Neural cell (in vitro differentiated cells): ENCODE measurements around the gene GDF11. TPM values are rescaled to one million over a fixed set of nuclear protein-coding genes. Genes with fewer than 3 reads are reported as not detected.

Experiments used
- H2AFZ ChIP-seq: fragments of 200-600, 300-800 bp; sonication (generic), shearing (Covaris generic); 2 replicates; pipeline ENCODE4 v1.6.0; 2014; ENCODE audit warnings: low read depth, mild to moderate bottlenecking, antibody characterized with exemption, low read length, moderate library complexity
- H3F3A ChIP-seq: fragments of 200-600 bp; shearing (Covaris generic); 2 replicates; pipeline ENCODE4 v1.6.1; 2016; ENCODE audit warnings: mild to moderate bottlenecking, moderate library complexity, mixed read lengths, antibody characterized with exemption, low read length; ENCODE audit not compliant: insufficient read depth, poor library complexity, severe bottlenecking
- H3K27ac ChIP-seq: fragments of 200-600, 300-800 bp; sonication (generic), shearing (Covaris generic); 2 replicates; pipeline ENCODE4 v1.5.1; 2014; ENCODE audit warnings: mild to moderate bottlenecking, low read length, moderate library complexity
- H3K27me3 ChIP-seq: fragments of 300-800, 200-600 bp; sonication (generic), shearing (Covaris generic); 2 replicates; pipeline ENCODE4 v1.6.0; 2014; ENCODE audit warnings: mild to moderate bottlenecking, low read depth, low read length, moderate library complexity; ENCODE audit not compliant: insufficient read depth
- H3K36me3 ChIP-seq: fragments of 300-800, 200-600 bp; sonication (generic), shearing (Covaris generic); 2 replicates; pipeline ENCODE4 v1.5.1; 2014; ENCODE audit warnings: mild to moderate bottlenecking, antibody characterized with exemption, low read length, moderate library complexity; ENCODE audit not compliant: insufficient read depth
- H3K4me2 ChIP-seq: fragments of 300-800, 200-600 bp; sonication (generic), shearing (Covaris generic); 2 replicates; pipeline ENCODE4 v1.6.0; 2014; ENCODE audit warnings: mild to moderate bottlenecking, low read length
- H3K4me3 ChIP-seq: fragments of 300-800, 200-600 bp; sonication (generic), shearing (Covaris generic); 2 replicates; pipeline ENCODE4 v1.5.1; 2014; ENCODE audit warnings: mild to moderate bottlenecking, low read length, moderate library complexity
- H3K79me2 ChIP-seq: fragments of 200-600 bp; shearing (Covaris generic); replicated peaks from 2 replicates; pipeline ENCODE4 v1.6.0; 2014; ENCODE audit warnings: mild to moderate bottlenecking, low read length, moderate library complexity; ENCODE audit not compliant: insufficient read depth
- H3K9ac ChIP-seq: fragments of 300-800, 200-600 bp; sonication (generic), shearing (Covaris generic); 2 replicates; pipeline ENCODE4 v1.6.1; 2016; ENCODE audit warnings: mild to moderate bottlenecking, low read length, mixed read lengths
- H3K9me2 ChIP-seq: fragments of 200-600 bp; shearing (Covaris generic); 2 replicates; pipeline ENCODE4 v1.6.1; 2016; ENCODE audit warnings: mild to moderate bottlenecking, low read length, mixed read lengths; ENCODE audit not compliant: insufficient read depth
- H3K9me3 ChIP-seq: fragments of 200-600, 300-800 bp; sonication (generic), shearing (Covaris generic); 2 replicates; pipeline ENCODE4 v1.6.1; 2016; ENCODE audit warnings: mild to moderate bottlenecking, mixed run types, low read length, moderate library complexity, mixed read lengths
- H4K20me1 ChIP-seq: fragments of 200-600 bp; shearing (Covaris generic); 2 replicates; pipeline ENCODE4 v1.6.1; 2016; ENCODE audit warnings: mild to moderate bottlenecking, mixed run types; ENCODE audit not compliant: insufficient read depth
- CTCF ChIP-seq: fragments of 450-650 bp; IDR thresholded peaks from 2 replicates; pipeline ENCODE4 v1.5.1; 2014; ENCODE audit warnings: antibody characterized with exemption, mild to moderate bottlenecking, moderate library complexity; ENCODE audit not compliant: poor library complexity, severe bottlenecking
- EP300 ChIP-seq: fragments of 450-650 bp; conservative IDR thresholded peaks from 2 replicates; pipeline ENCODE4 v1.6.1; 2014; ENCODE audit warnings: antibody characterized with exemption, mild to moderate bottlenecking, moderate library complexity; ENCODE audit not compliant: poor library complexity, severe bottlenecking
- EZH2 ChIP-seq: fragments of 200-600, 300-800 bp; shearing (Covaris generic), sonication (generic); IDR thresholded peaks from 2 replicates; pipeline ENCODE4 v1.6.1; 2014; ENCODE audit warnings: antibody characterized with exemption, low read length, borderline replicate concordance, mild to moderate bottlenecking; ENCODE audit not compliant: insufficient read depth, poor library complexity, severe bottlenecking
- MXI1 ChIP-seq: fragments of 450-650 bp; conservative IDR thresholded peaks from 2 replicates; pipeline ENCODE4 v1.6.1; 2014; ENCODE audit warnings: antibody characterized with exemption, mild to moderate bottlenecking; ENCODE audit not compliant: poor library complexity, severe bottlenecking
- POLR2AphosphoS5 ChIP-seq: IDR thresholded peaks from 2 replicates; pipeline ENCODE4 v1.6.1; 2012
- RAD21 ChIP-seq: fragments of 450-650 bp; conservative IDR thresholded peaks from 2 replicates; pipeline ENCODE4 v1.6.1; 2014; ENCODE audit warnings: antibody characterized with exemption, mild to moderate bottlenecking, moderate library complexity
- REST ChIP-seq: IDR thresholded peaks from 2 replicates; pipeline ENCODE4 v1.6.1; 2012; ENCODE audit warnings: borderline replicate concordance
- SMC3 ChIP-seq: fragments of 450-650 bp; conservative IDR thresholded peaks from 2 replicates; pipeline ENCODE4 v1.6.1; 2014; ENCODE audit warnings: antibody characterized with exemption, mild to moderate bottlenecking, moderate library complexity; ENCODE audit not compliant: poor library complexity
- TAF1 ChIP-seq: IDR thresholded peaks from 2 replicates; pipeline ENCODE4 v1.6.1; 2012; ENCODE audit warnings: low read depth
- polyA plus RNA-seq: library from polyadenylated mRNA; depleted of rRNA; stranded (reverse); fragments of >200 nt; gene quantifications from 2 replicates; pipeline ENCODE4 v1.2.3, GENCODE V29; 2014

Gene GDF11
- polyA plus RNA-seq, 1 donor from 2014 or later, result 16.0 TPM

GRCh38 chr12:55715169-55715764 lies 27.7 kb upstream of the GDF11 start:
- Histone ChIP-seq H3K4me2 (peak overlapping the region; percentile 74), H2AFZ (peak overlapping the region; percentile 96), H3F3A (no peaks in the 10 kb centered on the region), H3K9me2 (no peaks in the 10 kb centered on the region), H3K79me2 (peaks cover 7% of the 10 kb centered on the region), H4K20me1 (no peaks in the 10 kb centered on the region), H3K4me3 (peak overlapping the region; percentile 80), H3K27me3 (no peaks in the 10 kb centered on the region), H3K27ac (peak overlapping the region; percentile 70), H3K9me3 (no peaks in the 10 kb centered on the region), H3K36me3 (no peaks in the 10 kb centered on the region), H3K9ac (peak overlapping the region; percentile 83)
- TF ChIP-seq MXI1 (no peak), REST (no peak), CTCF (no peak), SMC3 (no peak), EZH2 (no peak), RAD21 (no peak), POLR2AphosphoS5 (no peak), TAF1 (no peak), EP300 (no peak)

- TF ChIP-seq CTCF (peak; percentile 21), TAF1 (no peak), EZH2 (no peak), SMC3 (no peak), EP300 (peak; percentile 77), REST (peak; percentile 78), POLR2AphosphoS5 (peak; percentile 89), RAD21 (no peak), MXI1 (peak; percentile 89)
These were observed 26.9 kb upstream of the GDF11 start, which contains the start of gene BLOC1S1 for GRCh38 chr12:55715833-55716581. Gene BLOC1S1 (plus strand): TSS chr12:55716046. CDS start chr12:55716052, 6 bp downstream.

More at GRCh38 chr12:55715833-55716581, 26.9 kb upstream of the GDF11 start, which contains the start of gene BLOC1S1:
- Histone ChIP-seq H2AFZ (peak within 1 kb of the TSS; percentile 96), H3K9me2 (no peaks in the 10 kb centered on the region), H3K27me3 (no peaks in the 10 kb centered on the region), H3K27ac (peak within 1 kb of the TSS; percentile 70), H3K4me2 (peak within 1 kb of the TSS; percentile 74), H3K4me3 (peak within 1 kb of the TSS; percentile 80), H4K20me1 (no peaks in the 10 kb centered on the region), H3K9me3 (no peaks in the 10 kb centered on the region), H3K9ac (peak within 1 kb of the TSS; percentile 83), H3K79me2 (peaks cover 7% of the 10 kb centered on the region), H3F3A (no peaks in the 10 kb centered on the region), H3K36me3 (no peaks in the 10 kb centered on the region)
